COLO668 (cell line): ENCODE results near the gene RADIL.
A peak's percentile ranks its signal among the peaks of the same experiment; 100 is the strongest.

Experiments used
- DNase-seq: peaks from one replicate; lab custom pipeline; 2025; ENCODE audit not compliant: unreplicated experiment; lab: John Stamatoyannopoulos, UW

RADIL gene

DNA sequence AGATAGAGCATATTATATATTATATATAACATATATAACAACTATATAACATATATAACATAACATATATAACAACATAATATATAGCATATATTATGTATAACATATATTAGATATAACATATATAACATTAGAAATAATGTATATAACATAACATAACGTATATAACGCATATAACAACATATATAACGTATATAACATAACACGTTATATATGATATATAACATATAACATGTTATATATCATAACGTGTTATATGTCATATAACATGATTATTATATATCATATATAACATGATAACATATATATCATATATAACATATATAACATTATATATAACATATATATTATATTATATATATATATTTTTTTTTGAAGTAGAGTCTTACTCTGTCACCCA lies 104.4 kb downstream of the RADIL start:
- DNase-seq = no peak

DNA sequence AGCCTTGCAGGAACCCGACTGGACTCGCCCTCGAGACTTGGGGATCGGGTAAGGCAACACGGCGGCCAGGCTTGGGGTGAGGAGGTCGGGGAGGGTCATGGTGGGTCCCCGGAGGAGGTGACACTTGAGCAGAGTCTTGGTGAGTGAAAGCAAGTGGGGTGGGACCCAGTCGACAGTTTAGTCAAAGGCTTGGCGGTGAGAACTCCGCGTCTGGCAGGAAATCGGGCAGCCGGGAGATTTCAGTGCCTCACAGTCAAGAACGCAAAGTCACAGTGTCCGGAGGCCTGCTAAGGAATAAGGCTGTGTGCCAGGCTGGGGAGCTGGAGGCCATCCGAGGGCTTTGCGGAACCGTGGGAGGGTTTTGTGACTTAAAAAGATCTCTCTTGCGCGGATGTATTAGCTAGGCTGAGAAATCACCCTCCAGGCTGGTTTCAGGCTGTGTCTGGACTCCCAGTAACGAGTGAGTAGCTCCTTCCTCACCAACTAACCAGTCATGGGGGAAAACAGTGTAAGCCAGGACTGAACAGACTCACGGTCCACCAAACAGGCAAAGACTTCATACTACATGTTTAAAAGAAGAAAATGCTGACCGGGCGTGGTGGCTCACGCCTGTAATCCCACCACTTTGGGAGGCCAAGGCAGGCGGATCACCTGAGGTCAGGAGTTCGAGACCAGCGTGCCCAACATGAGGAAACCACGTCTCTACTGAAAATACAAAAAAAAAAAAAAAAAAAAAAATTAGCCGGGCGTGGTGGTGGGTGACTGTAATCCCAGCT lies 107.5 kb downstream of the RADIL start:
- DNase-seq = peak; percentile 44

DNA sequence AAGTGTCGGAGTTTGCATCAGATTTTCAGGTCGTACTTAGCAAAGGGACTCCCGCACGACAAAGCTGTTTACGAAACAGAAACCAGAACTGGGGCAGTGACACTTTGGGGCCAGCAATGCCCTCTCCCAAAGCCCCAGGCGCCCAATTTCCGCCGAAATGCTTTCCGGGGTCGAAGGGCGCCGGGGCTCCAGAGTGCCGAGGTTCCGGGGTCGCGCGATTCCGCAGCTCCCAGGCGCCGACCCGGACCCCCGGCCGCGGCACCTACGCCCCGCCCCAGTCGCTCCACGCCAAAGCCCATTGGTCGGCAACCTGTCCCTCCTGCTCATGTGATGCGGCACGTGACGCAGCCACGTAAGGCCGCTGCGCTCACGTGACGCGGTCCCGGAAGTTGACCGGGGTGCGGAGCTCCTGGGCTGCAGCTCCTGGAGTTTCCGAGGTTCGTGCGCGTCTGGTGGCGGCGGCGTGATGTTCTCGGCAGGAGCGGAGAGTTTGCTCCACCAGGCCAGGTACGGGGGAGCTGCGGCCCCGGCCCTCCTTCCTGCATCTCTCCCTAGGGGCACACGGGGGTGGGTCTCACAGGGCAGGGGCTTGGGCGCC lies 108.2 kb downstream of the RADIL start, which contains the start of gene AP5Z1:
TSS of gene AP5Z1 (plus strand) at position 374 of the 598 bp plus-strand sequence. CDS start at position 467, 93 bp downstream.
- DNase-seq = peak; percentile 99

DNA sequence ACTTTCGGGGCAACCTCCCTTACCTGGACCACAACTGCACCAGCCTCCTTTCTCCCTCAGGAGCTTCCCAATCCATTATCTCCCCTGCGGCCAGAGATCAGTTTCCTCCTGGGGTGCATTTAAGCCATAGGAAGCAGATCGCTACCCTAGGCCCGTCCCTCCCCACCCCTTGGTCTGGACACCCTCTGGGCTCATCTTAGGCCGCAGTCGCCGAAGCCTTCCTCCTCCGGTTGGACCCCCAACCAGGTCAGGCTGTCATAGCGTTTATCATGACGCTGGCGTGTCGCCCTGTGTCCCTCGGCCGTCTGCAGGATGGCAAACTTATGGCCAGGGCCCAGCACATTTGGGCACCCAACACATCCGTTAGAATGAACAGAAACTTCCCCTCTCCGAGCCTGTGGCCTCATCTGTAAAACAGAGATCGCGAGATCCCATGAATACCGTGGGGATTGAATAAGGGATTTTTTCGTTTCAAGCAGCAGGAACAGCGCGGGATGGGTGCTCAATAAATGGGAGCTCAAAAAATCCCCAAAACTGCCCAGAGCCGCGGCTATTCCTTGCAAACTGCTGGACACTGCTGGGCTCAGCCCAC lies 108.8 kb downstream of the RADIL start:
- DNase-seq = peak; percentile 70

DNA sequence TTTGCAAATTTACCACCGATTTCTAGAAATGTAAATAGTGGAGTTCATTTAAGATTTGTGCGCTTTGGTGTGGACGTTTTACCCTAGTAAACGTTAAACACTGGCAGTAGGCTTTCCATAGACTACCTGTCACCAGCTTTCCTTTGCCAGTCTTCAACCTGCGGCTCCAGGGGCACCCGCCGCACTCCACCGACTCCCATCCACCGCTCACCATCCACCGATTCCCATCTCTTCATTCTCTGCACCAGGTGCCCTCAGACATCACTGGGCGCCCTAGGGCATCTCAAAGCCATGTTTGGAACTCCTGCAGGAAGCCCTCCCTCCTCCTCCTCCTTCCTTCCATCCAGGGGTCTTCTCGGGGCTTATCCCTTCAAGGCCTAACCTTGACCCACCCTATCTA lies 109.5 kb downstream of the RADIL start:
- no peak for DNase-seq

DNA sequence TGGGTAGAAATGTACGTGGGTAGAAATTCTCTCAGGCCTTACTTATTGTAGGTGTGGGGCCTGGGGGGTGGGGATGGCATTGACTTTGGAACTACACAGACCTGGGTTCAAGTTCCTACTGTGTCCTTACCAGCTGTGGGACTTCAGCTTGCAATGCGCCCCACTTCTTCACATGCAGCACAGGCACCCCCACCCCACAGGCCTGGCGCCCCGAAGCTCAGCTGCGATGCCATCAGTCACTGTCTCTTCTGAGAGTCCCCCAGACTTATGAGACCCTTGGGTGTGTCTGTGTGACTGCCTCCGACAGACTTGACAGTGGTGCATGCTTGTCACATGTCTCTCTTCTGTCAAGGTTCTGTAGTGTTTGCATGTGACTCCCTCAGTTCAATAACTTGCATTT lies 111.2 kb downstream of the RADIL start:
- no peak for DNase-seq

DNA sequence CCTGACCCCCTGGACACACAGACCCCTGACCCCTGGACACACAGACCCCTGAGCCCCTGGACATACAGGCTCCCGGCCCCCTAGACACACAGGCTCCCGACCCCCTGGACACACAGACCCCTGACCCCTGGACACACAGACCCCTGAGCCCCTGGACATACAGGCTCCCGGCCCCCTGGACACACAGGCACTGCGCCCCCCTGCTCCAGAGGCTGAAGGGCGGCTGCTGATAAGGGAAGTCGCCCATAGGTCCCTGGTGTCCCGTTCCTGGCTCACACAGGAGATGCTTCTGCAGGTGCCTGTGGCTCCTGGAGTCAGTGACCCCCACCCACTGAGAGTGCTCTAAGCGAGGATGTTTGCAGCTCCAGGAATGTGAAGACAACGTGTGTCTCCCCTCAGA lies 111.8 kb downstream of the RADIL start:
- no peak for DNase-seq

DNA sequence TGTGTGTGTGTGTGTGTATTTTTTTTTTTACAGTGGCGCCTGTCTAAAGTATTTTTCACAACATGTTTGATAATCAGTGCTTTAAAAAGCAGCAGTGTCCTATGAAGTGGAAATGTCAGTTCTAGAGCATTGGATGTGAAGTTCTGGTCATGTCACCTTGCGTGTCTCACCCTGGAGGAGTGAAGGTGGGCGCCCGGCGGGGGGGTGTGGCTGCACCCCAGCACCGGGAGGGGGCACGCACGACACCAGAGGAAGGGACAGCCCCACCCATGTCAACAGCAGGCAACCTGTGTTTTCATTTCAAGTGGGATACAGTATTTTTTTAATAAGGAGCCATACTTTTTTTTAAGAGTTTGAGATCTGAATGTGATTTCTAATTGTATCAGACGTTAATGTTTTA lies 112.6 kb downstream of the RADIL start:
- DNase-seq = no peak

DNA sequence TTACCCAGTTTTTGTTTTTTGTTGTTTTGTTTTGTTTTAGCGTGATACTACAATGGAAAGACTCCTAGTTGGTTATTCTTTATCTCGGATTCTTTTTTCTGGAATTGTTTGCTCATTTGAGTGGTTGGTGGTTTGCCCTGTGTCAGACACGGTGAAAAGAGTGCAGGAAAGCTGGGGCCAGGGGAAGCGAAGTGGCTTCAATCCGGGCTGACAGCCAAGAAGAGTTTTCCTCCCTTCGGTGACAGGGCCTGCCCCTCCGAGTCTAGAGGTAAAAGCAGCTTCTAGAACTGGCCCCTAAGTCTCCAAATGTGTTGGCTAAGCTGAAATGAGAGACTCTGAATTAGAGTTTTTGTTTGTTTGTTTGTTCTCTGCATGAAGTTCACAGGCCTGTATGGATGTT lies 113.8 kb downstream of the RADIL start:
- peak; percentile 54 for DNase-seq

DNA sequence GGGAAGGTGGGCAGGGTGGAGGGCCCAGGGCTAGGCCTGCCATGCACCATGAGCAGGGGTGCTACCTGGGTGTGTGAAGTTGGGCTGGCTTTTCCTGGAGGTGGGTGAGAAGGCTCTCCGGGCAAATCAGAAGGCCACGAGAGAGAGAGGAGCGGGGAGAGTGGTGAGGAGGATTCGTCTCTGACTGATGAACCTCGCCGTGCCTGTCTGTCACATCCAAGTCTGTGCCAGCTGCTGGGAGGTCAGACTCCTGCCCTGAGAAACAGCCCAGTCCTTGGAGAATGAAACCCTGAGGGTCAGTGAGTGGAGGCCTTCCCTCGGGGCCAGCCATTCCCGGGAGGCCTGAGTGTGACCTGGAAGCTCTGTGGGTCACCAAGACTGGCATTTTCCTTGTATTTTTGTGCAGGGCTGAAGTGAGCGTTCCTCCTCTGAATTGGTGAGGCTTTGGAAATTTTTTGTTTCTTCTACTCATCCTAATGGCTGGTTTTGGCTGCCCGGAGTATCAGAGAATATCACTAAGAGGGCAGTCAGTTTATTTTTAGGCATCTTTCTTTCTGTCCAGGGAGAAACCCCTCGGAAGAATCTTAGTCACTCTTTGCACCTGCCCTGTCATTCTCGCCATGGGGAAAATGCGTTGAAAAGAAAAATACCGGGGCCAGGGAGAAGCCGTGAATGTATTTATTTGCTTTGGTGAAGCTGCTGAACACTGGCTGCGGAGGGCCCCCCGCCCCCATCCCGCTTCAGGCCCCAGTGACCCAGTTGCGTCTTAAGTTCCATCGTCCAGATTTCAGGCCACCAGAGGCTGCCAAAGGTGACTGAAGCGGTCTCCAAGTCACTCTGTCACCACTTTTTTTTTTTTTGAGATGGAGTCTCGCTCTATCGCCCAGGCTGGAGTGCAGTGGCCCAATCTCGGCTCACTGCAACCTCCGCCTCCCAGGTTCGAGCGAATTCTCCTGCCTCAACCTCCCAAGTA lies 114.6 kb downstream of the RADIL start:
- DNase-seq = no peak

DNA sequence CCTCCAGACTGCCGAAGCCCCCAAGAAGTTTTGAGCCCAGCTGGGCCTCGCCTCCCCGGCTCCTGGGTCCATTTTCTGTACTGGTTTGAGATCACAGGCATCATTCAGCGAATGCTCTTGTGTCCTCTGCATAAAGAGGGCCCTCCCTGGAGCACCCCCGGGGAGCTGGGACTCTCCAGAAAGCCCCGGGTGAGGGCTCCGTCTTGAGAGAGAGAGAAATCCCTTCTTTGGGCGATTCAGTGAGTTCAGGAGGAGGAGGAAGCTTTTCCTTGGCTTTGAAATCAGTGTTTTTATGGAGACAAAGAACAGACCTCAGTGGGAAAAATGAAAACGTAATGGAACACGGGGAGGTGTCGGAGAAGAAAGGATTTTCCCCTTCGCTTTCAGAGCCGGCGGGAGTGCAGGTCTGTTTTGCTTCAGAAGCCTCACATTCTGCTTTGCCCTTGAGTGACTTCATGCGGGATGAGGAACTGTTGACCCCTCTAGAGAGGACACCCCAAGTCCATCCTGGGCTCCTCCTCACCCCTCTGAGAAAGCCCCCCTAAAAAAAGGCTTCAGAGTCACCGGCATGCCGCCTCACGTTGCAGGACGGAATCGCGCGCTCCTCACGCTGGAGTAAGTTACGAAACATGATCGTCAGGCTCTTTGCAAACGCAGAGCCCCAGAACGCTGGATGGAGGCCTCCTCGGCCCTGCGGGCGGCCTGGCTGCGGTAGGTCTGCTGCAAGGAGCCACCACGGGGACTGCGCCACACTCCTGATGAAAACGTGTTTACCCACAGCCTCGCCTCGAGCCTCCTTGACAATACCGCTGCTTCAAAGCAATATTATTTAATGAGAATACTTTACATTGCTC lies 116.6 kb downstream of the RADIL start:
- DNase-seq = no peak

DNA sequence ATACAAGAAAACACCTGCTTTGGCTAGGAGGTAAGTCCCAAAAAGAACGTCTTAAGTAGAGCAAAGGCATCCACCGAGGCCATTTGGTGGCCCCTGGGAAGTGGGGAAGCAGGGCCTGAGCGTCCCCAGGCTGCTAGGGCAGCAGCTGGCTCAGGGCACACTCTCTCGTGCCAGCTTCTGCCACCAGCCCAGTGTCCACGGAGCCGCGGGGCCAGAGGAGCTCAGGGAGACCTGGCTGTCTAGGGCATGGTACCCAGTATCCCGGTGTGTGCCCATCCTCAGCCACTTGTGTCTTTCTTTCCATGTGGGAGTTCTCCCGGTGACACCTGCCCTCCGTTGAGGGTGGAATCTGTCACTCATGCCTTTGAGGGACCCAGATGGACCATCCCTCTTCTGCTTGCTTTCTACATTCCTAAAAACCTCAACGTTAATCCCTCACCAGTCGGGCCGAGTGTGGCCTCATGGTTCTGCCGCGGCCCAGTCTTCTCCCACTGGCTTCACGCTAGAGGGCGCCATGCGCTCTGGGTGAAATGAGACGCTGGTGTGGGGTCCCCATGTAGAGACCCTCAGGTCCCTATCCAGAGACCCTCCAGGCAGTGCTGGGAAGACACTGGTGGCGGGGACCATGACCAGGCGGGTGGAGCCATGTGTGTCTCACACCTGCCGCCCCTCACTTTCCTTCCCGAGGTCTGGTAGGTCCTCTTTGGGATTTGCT lies 117.6 kb downstream of the RADIL start:
- no peak for DNase-seq

DNA sequence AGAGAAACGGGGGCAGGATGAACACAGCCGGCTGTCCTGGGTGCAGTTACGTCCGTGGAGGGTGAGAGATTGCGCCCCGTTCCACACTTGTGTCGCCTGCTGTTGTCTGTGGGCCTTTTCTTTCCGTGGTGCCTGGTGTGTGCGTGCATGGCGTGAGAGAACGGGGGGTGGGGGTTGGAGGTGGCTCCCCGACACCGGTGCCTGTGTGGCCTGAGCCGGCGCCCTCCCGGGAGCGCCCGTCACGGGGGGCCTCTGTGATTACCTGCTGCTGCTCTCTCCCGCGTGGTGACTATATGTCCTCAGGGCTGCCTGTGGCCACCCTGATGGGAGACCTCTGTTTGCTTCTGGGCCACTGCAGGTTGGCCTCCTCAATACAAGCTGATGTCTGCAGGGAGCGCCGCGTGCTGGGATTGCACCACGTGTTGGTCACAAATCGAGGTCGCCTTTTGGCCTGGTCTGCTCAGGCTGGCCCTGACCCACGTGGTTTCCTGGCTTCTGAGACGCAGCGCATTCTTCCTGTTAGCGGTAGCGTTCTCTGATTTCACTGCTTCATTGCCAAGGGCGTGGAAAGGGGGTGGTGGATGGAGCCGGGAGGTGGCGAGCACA lies 119.0 kb downstream of the RADIL start:
- DNase-seq = no peak

DNA sequence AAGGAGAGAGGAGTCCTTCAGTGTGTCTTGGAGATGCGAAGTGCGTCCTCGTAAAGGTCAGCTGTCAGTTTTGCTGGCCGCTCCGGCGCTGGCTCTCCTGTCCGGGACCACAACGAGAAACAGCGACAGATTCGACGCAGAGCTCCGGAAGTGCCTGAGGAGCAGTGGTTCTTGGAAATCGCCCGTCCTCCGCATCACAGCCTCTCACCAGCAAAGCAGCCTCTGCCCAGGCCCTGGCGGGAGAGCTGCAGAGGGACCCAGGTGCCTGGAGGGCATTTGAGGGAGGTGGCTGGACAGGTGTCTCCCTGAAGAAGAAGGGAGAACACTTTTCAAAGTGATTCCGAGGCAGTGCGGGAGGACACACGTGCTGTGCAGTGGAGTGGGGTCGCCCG lies 119.7 kb downstream of the RADIL start:
- DNase-seq = no peak

DNA sequence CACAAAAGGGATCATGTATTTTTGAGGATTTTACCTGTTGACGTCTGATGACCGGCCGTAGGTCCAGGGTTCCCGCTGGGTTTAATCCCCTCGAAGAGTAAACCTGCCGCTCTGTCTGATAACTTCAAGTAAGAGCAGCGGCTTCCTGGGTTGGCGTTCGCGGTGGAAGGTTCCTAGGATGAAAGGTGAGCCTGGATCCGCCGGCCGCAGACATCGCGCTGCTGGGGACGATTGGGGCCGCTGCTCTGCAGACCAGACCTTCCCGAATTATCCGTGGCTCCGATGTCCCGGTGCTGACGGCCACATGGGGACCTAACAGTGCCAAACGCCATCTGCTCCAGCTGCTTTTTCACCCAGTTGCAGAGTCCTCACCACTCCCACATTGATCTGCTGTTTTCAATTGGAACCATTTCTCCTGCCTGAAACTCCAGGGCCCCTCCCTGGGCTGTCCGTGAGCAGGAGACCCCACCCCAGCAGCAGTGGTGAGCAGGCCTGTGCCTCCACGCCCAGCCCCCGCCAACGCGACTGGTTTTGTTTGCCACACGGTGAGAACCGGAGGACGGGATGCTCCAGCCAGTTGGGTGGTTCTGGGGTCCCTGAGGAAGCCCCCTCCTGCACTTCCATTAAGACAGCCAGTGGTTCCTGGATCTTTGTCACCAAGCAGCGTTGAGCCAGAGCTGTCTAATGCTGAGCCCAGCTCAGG lies 120.3 kb downstream of the RADIL start:
- no peak for DNase-seq

DNA sequence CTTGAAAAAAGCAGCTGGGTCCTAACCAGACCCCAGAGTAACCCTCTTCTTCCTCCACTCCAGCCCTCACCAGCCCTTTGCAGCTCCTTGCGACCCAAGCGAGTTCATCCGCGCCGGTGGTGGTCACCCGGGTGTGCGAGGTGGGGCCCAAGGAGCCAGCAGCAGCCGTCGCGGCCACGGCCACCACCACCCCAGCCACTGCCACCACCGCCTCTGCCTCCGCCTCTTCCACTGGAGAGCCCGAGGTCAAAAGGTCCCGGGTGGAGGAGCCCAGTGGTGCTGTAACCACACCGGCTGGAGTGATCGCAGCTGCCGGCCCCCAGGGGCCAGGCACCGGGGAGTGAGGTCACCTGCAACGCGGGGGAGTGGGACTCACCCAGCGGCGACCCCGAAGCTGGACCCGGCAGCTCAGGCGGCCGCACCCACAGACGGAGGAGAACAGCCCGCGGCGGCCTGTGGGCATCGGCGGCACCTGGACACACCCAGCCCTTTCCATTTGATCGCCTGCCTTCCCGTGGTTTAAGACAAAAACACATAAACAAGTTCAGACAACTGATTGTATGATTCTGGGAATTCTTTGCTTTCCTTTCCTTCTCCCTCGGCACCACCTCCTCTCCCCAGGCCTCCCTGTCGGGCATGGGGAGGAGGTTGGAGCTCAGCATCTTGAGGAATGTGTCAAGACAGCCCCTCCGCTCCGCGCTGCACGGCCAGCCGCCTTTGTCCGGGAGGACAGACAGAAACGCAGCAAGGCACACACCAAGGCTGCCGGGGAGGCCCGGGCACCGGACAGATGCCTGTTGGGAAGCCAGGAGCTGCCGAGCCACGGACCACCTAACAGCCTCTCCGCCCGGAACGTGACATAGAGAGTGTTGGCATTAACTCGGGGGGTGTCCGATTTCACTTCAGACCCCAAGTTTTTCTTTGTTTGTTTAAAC lies 121.1 kb downstream of the RADIL start:
- no peak for DNase-seq

DNA sequence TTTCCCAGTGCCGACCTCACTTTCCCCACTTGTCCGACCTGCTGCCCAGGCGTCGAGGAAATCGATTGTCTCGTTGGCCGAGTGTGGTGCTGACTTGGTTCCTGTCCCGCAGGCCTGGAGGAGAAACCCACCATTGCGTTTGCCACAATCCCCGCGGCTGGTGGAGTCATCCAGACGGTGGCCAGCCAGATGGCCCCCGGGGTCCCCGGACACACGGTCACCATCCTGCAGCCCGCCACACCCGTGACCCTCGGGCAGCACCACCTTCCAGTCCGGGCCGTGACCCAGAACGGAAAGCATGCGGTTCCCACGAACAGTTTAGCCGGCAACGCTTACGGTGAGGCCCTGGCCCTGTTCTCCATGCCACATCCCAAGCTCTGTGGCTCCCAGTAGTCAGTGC lies 122.6 kb downstream of the RADIL start:
- no peak for DNase-seq

DNA sequence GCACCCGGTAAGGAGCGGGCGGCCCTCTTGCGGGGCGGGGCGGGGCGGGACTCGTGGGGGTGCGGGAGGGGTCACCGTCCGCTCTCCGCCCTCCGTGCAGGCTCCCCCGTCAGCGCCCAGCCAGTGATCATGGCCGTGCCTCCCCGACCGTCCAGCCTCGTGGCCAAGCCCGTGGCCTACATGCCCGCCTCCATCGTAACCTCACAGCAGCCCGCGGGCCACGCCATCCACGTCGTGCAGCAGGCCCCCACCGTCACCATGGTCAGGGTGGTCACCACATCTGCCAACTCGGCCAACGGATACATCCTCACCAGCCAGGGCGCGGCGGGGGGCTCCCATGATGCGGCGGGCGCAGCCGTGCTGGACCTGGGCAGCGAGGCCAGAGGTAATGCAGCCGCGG lies 124.3 kb downstream of the RADIL start:
- DNase-seq = no peak
